ENCODE data around the gene PLEK.
A peak's percentile ranks its signal among the peaks of the same experiment; 100 is the strongest.

DNA sequence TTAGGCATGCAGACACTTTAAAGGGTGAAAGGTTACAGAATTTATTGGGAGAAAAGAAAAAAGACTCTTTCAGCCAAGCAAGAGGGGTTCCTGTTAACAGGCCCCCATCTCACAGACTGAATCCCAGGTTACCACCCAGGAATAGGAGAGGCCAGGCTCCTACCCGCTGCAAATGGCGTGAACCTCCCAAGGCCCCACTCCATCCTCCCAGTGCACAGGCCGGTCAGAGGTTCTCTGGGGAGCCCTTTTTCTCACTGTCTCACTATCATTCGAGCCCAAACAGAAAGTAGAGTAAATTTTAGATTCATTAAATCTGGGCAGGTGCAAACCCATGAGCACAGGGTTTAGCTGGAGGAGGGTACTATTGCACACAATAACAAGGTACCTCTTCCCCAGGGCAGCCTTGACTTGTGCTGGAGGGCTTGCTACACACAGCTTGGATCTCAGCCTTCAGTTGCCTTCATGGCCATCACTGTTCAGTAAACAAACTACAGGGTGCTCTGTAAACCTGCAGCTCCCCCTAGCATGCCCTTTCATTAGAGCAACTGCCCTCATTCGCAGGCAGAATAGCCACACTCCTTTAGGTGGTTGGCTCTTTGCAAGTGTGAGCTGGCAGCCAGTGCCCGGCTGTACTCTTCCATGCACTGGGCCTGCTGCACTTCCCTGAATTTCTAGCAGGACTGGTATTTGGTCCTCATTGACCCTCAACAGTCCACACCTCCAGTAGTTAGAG lies 7.3 kb upstream of the PLEK start:
- no peak for TF ChIP-seq POLR2A (IDR thresholded peaks at IDR 0.05)
- TF ChIP-seq, protein P1, sequence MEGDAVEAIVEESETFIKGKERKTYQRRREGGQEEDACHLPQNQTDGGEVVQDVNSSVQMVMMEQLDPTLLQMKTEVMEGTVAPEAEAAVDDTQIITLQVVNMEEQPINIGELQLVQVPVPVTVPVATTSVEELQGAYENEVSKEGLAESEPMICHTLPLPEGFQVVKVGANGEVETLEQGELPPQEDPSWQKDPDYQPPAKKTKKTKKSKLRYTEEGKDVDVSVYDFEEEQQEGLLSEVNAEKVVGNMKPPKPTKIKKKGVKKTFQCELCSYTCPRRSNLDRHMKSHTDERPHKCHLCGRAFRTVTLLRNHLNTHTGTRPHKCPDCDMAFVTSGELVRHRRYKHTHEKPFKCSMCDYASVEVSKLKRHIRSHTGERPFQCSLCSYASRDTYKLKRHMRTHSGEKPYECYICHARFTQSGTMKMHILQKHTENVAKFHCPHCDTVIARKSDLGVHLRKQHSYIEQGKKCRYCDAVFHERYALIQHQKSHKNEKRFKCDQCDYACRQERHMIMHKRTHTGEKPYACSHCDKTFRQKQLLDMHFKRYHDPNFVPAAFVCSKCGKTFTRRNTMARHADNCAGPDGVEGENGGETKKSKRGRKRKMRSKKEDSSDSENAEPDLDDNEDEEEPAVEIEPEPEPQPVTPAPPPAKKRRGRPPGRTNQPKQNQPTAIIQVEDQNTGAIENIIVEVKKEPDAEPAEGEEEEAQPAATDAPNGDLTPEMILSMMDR (IDR thresholded peaks at IDR 0.05), result peak in 3 of 4 experiments; percentile 28 to 40 (median 29)

Data from uterus (tissue), 2 donors.